Brain microvascular endothelial cell (primary cell): ENCODE data around the gene PIGW.
A peak's percentile ranks its signal among the peaks of the same experiment; 100 is the strongest.

Experiments used
- DNase-seq: peaks from one replicate; pipeline ENCODE4 v3.0.0-alpha.2; 2020
- H3K27ac ChIP-seq: fragments of 250-450 bp; sonication (Bioruptor Pico); 2 replicates; pipeline ENCODE4 v1.5.1; 2020; ENCODE audit warnings: mild to moderate bottlenecking, moderate library complexity
- H3K27me3 ChIP-seq: fragments of 250-450 bp; sonication (Bioruptor Pico); replicated peaks from 2 replicates; pipeline ENCODE4 v1.5.1; 2020; ENCODE audit warnings: mild to moderate bottlenecking
- H3K36me3 ChIP-seq: fragments of 250-450 bp; sonication (Bioruptor Pico); replicated peaks from 2 replicates; pipeline ENCODE4 v1.5.1; 2020; ENCODE audit warnings: mild to moderate bottlenecking
- H3K4me3 ChIP-seq: 2 replicates; pipeline ENCODE4 v1.5.1; 2011; ENCODE audit warnings: low read depth, mild to moderate bottlenecking, control low read depth, low read length, moderate library complexity
- in situ Hi-C: cut with HindIII; loops from 2 replicates; pipeline ENCODE4 v1.10.0; 2017; ENCODE audit warnings: low sequenced_read_pairs, low pct_ligation_motif_present
- TF ChIP-seq, protein P1 (sequence below): IDR thresholded peaks from 2 replicates; pipeline ENCODE4 v1.5.1; 2011; ENCODE audit warnings: low read depth, mild to moderate bottlenecking, moderate library complexity, low read length, control low read depth, inconsistent platforms; ENCODE audit errors: missing control alignments

PIGW gene

GRCh38 chr17:36525113-36525512 is 9.7 kb upstream of the PIGW start:
- Histone ChIP-seq H3K27ac (no peak overlapping the region), H3K36me3 (peaks cover 34% of the 10 kb centered on the region), H3K27me3 (no peaks in the 10 kb centered on the region), H3K4me3 (no peak overlapping the region)
- no peak for DNase-seq
- in situ Hi-C loops, result no loop called here
- TF ChIP-seq, protein P1, sequence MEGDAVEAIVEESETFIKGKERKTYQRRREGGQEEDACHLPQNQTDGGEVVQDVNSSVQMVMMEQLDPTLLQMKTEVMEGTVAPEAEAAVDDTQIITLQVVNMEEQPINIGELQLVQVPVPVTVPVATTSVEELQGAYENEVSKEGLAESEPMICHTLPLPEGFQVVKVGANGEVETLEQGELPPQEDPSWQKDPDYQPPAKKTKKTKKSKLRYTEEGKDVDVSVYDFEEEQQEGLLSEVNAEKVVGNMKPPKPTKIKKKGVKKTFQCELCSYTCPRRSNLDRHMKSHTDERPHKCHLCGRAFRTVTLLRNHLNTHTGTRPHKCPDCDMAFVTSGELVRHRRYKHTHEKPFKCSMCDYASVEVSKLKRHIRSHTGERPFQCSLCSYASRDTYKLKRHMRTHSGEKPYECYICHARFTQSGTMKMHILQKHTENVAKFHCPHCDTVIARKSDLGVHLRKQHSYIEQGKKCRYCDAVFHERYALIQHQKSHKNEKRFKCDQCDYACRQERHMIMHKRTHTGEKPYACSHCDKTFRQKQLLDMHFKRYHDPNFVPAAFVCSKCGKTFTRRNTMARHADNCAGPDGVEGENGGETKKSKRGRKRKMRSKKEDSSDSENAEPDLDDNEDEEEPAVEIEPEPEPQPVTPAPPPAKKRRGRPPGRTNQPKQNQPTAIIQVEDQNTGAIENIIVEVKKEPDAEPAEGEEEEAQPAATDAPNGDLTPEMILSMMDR, result no peak

GRCh38 chr17:36525888-36526287 is 8.9 kb upstream of the PIGW start:
- no peak for DNase-seq
- in situ Hi-C loops, result no loop called here
- no peak overlapping the region for H3K4me3 ChIP-seq
- TF ChIP-seq, protein P1, result no peak
- H3K36me3 ChIP-seq, result peaks cover 34% of the 10 kb centered on the region
- H3K27ac ChIP-seq, result no peak overlapping the region
- no peaks in the 10 kb centered on the region for H3K27me3 ChIP-seq

- Histone ChIP-seq H3K36me3 (peaks cover 38% of the 10 kb centered on the region), H3K27ac (no peak overlapping the region), H3K27me3 (no peaks in the 10 kb centered on the region), H3K4me3 (no peak overlapping the region)
- TF ChIP-seq, protein P1, result no peak
- in situ Hi-C loops, result no loop called here
- no peak for DNase-seq
These were observed 7.1 kb upstream of the PIGW start for GRCh38 chr17:36527621-36528250.

DNA sequence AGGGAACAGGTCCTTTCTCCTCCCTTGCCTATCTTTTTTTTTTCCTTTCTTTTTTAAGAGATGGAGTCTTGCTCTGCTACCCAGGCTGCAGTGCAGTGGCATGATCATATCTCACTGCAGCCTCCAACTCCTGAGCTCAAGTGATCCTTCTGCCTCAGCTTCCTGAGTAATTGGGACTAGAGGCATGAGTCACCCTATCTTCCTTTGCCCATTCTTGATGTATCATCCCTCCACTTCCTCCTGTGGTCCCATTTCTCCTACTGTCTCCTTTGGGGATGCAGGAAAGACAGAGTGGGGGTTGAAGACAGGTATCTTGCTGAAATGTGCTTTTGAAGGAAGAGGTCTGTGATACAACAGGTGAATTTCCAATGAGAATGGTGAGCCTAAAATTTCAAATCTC is 5.7 kb upstream of the PIGW start:
- H3K36me3 ChIP-seq, result peaks cover 36% of the 10 kb centered on the region
- peak; percentile 55 for DNase-seq
- in situ Hi-C loops, result no loop called here
- H3K4me3 ChIP-seq, result no peak overlapping the region
- no peaks in the 10 kb centered on the region for H3K27me3 ChIP-seq
- TF ChIP-seq, protein P1, result no peak
- H3K27ac ChIP-seq, result no peak overlapping the region

GRCh38 chr17:36532435-36532975 is 2.3 kb upstream of the PIGW start:
- in situ Hi-C loops, result no loop called here
- no peak overlapping the region for H3K4me3 ChIP-seq
- TF ChIP-seq, protein P1, result no peak
- no peak for DNase-seq
- H3K27ac ChIP-seq, result no peak overlapping the region
- H3K27me3 ChIP-seq, result no peaks in the 10 kb centered on the region
- H3K36me3 ChIP-seq, result peaks cover 14% of the 10 kb centered on the region
